ENCODE results near the gene NFAM1. TPM values are rescaled to one million over a fixed set of nuclear protein-coding genes. Genes with fewer than 3 reads are reported as not detected.
A peak's percentile ranks its signal among the peaks of the same experiment; 100 is the strongest.

Gene NFAM1
- total and polyA plus RNA-seq, 5 experiments from 2014 or later = 0.23 to 0.25 TPM; not detected in 3

GRCh38 chr22:42404266-42404665 lies 27.9 kb downstream of the NFAM1 start:
- POLR2A ChIA-PET = no interaction called here
- no peak for DNase-seq
- H3K27ac Mint-ChIP-seq = no peak overlapping the region

GRCh38 chr22:42401535-42402334 lies 30.5 kb downstream of the NFAM1 start:
- no peak overlapping the region for H3K27ac Mint-ChIP-seq
- peaks cover 2 to 23% (median 7%) of the 10 kb centered on the region in 4 donors for H3K4me1 Mint-ChIP-seq
- H3K36me3 Mint-ChIP-seq = no peaks in the 10 kb centered on the region
- peaks cover 0 to 5% (median 0%) of the 10 kb centered on the region in 5 donors for H3K27me3 Mint-ChIP-seq
- H3K9me3 Mint-ChIP-seq = no peaks in the 10 kb centered on the region
- POLR2A ChIA-PET = interaction anchor here (1.0 kb wide), 1 partner anchor 34 kb away, joined by 3 read pairs; no protein-coding TSS in a partner anchor
- ATAC-seq (no peak), DNase-seq (no peak)
- no peak overlapping the region for H3K4me3 Mint-ChIP-seq

More at GRCh38 chr22:42404266-42404665, 27.9 kb downstream of the NFAM1 start:
- Mint-ChIP-seq H3K27me3 (peaks cover 0 to 5% (median 0%) of the 10 kb centered on the region in 5 donors), H3K9me3 (no peaks in the 10 kb centered on the region), H3K4me3 (no peak overlapping the region), H3K4me1 (peaks cover 0 to 6% (median 0%) of the 10 kb centered on the region in 4 donors), H3K36me3 (no peaks in the 10 kb centered on the region)
- no peak for ATAC-seq

DNA sequence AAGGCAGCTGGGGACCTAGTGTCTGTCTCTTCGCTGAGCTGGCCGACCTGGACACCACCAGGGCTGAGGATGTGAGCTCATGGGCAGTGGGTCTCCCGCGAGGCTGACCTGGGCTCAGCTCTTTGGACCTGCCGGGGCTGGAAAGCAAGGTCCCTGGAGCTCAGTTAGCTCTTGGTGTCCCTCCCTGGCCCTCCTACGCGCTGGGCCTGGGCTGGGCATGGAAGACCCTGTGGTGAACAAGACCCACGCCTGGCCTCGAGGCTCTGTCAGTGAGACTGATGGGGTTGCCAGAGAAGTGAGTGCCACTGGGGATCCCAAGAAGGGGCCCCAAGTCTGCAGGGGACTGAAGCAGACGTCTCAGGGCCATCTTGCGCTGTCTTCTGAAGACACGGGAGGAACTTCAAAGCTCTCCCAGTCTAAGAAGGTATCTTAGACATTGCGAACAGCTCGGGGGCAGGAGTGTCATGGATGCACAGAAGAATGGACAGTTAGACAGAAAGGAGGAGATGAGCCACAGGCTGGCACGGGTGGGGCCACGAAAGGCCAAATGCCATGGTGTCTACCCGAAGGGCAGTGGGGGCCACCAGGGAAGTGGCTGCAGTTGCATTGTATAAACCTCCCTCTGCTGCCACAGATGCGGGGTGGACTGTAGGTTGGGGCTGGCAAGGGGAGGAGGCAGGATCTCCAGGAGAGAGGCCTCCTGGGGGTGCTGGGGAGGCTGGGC lies 31.2 kb downstream of the NFAM1 start:
- no peak overlapping the region for H3K27ac Mint-ChIP-seq
- peaks cover 2 to 28% (median 11%) of the 10 kb centered on the region in 4 donors for H3K4me1 Mint-ChIP-seq
- H3K27me3 Mint-ChIP-seq = peaks cover 0 to under 1% (median 0%) of the 10 kb centered on the region in 5 donors
- no peaks in the 10 kb centered on the region for H3K36me3 Mint-ChIP-seq
- ATAC-seq (no peak), DNase-seq (no peak)
- H3K4me3 Mint-ChIP-seq = no peak overlapping the region
- no peaks in the 10 kb centered on the region for H3K9me3 Mint-ChIP-seq
- POLR2A ChIA-PET = interaction anchor here (1.0 kb wide), 1 partner anchor 35 kb away, joined by 3 read pairs; no protein-coding TSS in a partner anchor

- POLR2A ChIA-PET = no interaction called here
- ATAC-seq = no peak
- Mint-ChIP-seq H3K27ac (no peak overlapping the region), H3K9me3 (no peaks in the 10 kb centered on the region), H3K4me1 (peaks cover 2 to 30% (median 11%) of the 10 kb centered on the region in 4 donors), H3K27me3 (no peaks in the 10 kb centered on the region), H3K36me3 (no peaks in the 10 kb centered on the region), H3K4me3 (no peak overlapping the region)
- no peak for DNase-seq
Observed at GRCh38 chr22:42399315-42400271, 32.6 kb downstream of the NFAM1 start.

- Mint-ChIP-seq H3K36me3 (no peaks in the 10 kb centered on the region), H3K4me3 (peak overlapping the region in 3 of 10 donors; percentile 27 to 55 (median 29)), H3K27me3 (no peaks in the 10 kb centered on the region), H3K4me1 (peaks cover 2 to 30% (median 11%) of the 10 kb centered on the region in 4 donors), H3K27ac (peak overlapping the region in 5 of 10 donors; percentile 9 to 61 (median 46)), H3K9me3 (no peaks in the 10 kb centered on the region)
- POLR2A ChIA-PET = interaction anchor here (0.6 kb wide), 1 partner anchor 219 kb away, joined by 8 read pairs; no protein-coding TSS in a partner anchor
- DNase-seq (peak in 1 of 10 donors; percentile 22), ATAC-seq (peak; percentile 10 to 53)
Observed at GRCh38 chr22:42397332-42398249, 34.6 kb downstream of the NFAM1 start.

DNA sequence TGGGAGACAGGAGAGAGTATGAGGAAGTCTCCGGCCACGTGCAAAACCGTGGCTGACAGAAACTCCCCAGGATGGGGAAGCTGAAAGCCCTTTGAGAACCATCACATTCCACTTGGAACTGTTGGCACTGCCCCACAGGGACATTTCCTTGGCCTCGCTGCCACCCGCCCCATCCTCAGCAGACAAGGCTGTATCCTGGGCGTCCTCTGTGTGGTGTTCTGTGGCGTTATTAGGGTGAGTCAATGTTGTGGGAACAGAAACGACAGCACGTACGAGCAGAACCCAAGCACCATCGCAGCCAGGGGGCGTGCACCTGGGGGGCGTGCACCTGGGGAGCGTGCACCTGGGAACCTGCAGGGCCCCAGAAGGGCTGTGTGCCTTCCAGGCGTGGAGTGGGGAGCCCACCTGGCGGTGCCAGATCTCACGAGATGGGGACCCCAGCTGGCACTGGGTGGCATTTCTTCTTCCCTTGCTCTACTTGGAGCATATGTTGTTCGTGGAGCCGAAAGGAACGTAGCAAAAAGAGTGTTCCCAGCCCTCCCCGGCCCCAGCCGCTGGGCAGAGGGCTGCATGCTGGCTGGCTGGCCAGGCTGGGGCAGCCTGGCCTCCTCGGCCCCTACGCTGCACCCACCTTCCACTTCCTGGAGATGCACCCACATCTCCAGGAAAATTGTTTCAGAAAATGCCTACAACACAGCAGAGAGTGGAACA lies 35.4 kb downstream of the NFAM1 start:
- Mint-ChIP-seq H3K9me3 (no peaks in the 10 kb centered on the region), H3K36me3 (no peaks in the 10 kb centered on the region), H3K4me1 (peaks cover 3 to 30% (median 12%) of the 10 kb centered on the region in 4 donors), H3K27ac (peak overlapping the region in 4 of 10 donors; percentile 52 to 62 (median 58)), H3K4me3 (peak overlapping the region in 3 of 10 donors; percentile 27 to 65 (median 29)), H3K27me3 (peaks cover 0 to 6% (median 0%) of the 10 kb centered on the region in 5 donors)
- DNase-seq = peak in 1 of 10 donors; percentile 19
- POLR2A ChIA-PET = interaction anchor here (0.6 kb wide), 1 partner anchor 218 kb away, joined by 8 read pairs; no protein-coding TSS in a partner anchor
- ATAC-seq = peak; percentile 27 to 67

GRCh38 chr22:42389143-42389542 lies 43.1 kb downstream of the NFAM1 start:
- no peaks in the 10 kb centered on the region for H3K36me3 Mint-ChIP-seq
- no peaks in the 10 kb centered on the region for H3K9me3 Mint-ChIP-seq
- peaks cover 0 to 8% (median 0%) of the 10 kb centered on the region in 5 donors for H3K27me3 Mint-ChIP-seq
- ATAC-seq (no peak), DNase-seq (no peak)
- POLR2A ChIA-PET = interaction anchor here (0.6 kb wide), 1 partner anchor 11 kb away, joined by 6 read pairs; no protein-coding TSS in a partner anchor
- H3K4me1 Mint-ChIP-seq = peaks cover 0 to 2% (median under 1%) of the 10 kb centered on the region in 4 donors
- no peak overlapping the region for H3K4me3 Mint-ChIP-seq
- H3K27ac Mint-ChIP-seq = no peak overlapping the region

DNA sequence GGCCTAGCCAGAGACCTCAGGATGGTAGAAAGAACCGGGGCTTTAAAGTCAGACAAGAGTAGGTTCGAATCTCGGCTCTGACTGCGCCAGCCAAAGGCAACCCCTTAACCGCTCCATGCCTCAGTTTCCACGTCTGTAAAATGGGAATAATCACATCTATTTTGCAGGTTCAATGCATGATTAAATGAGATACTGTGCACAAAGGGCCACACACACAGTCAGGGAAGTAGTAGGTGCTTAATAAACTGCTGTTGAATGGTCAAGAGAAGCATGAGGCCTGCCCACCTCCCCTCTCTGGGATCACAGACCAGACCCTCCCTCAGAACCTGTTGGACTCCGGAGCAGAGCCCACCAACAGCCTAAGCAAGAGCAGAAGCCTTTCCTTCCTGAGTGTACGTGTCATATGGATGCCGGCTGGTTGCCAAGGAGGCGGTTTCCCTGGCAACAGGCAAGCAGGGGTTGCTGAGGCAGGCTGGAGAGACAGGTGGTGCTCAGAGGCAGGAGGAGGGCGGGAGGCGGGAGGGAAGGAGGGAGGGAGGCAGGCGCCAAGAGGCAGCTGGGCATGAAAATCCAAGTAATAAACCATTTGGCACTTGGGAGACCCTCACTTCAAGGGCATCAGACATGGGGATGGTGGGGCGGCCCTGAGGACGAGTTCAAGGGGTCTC lies 43.9 kb downstream of the NFAM1 start:
- Mint-ChIP-seq H3K4me1 (peaks cover 0 to 2% (median under 1%) of the 10 kb centered on the region in 4 donors), H3K27ac (no peak overlapping the region), H3K9me3 (no peaks in the 10 kb centered on the region), H3K4me3 (no peak overlapping the region), H3K27me3 (peaks cover 0 to 8% (median 0%) of the 10 kb centered on the region in 5 donors), H3K36me3 (no peaks in the 10 kb centered on the region)
- ATAC-seq = no peak
- DNase-seq = no peak
- POLR2A ChIA-PET = no interaction called here

GRCh38 chr22:42387631-42388030 lies 44.6 kb downstream of the NFAM1 start:
- Mint-ChIP-seq H3K4me3 (no peak overlapping the region), H3K4me1 (peaks cover 0 to 2% (median under 1%) of the 10 kb centered on the region in 4 donors), H3K9me3 (no peaks in the 10 kb centered on the region), H3K27ac (no peak overlapping the region), H3K36me3 (no peaks in the 10 kb centered on the region), H3K27me3 (peaks cover 0 to 8% (median 0%) of the 10 kb centered on the region in 5 donors)
- ATAC-seq = no peak
- POLR2A ChIA-PET = no interaction called here
- DNase-seq = no peak

- DNase-seq = no peak
- H3K27ac Mint-ChIP-seq = peak overlapping the region in 1 of 10 donors; percentile 43
Observed at GRCh38 chr22:42385696-42386095, 46.5 kb downstream of the NFAM1 start.

More at GRCh38 chr22:42385696-42386095, 46.5 kb downstream of the NFAM1 start:
- POLR2A ChIA-PET = interaction anchor here (0.7 kb wide), 1 partner anchor 88 kb away, joined by 3 read pairs; no protein-coding TSS in a partner anchor
- Mint-ChIP-seq H3K4me3 (no peak overlapping the region), H3K36me3 (no peaks in the 10 kb centered on the region), H3K27me3 (peaks cover 0 to 2% (median 0%) of the 10 kb centered on the region in 5 donors), H3K4me1 (no peaks in the 10 kb centered on the region), H3K9me3 (no peaks in the 10 kb centered on the region)
- ATAC-seq = no peak

Measured in naive thymus-derived CD8-positive, alpha-beta T cell (primary cell).